HepG2 (cell line): ENCODE data around the gene CACNA1D. TPM values are rescaled to one million over a fixed set of nuclear protein-coding genes. Genes with fewer than 3 reads are reported as not detected.

ENCODE experiments used
- ETV5 ChIP-seq: IDR thresholded peaks from 2 replicates; pipeline ENCODE4 v1.6.1; 2018; ENCODE audit warnings: missing biosample characterization, missing genetic modification reagents, inconsistent platforms, borderline replicate concordance
- ISL2 ChIP-seq: sonication (generic); formaldehyde crosslinking; IDR thresholded peaks from 2 replicates; pipeline ENCODE4 v1.5.0; 2020; ENCODE audit warnings: missing genetic modification reagents
- KLF16 ChIP-seq, 2 experiments: sonication (generic) in 1 of 2; formaldehyde crosslinking in 1 of 2; IDR thresholded peaks; 2 replicates each; pipeline versions ENCODE4 v1.6.1 to v1.8.0; 2016 to 2023; ENCODE audit warnings: missing genetic modification reagents in 2 of 2, missing compliant biosample characterization in 1 of 2
- RFXAP ChIP-seq: sonication (generic); formaldehyde crosslinking; IDR thresholded peaks from 2 replicates; pipeline ENCODE4 v1.4.0; 2020; ENCODE audit warnings: missing genetic modification reagents, borderline replicate concordance
- RNF2 ChIP-seq: fragments of 450-650 bp; conservative IDR thresholded peaks from 2 replicates; pipeline ENCODE4 v1.6.1; 2016; ENCODE audit warnings: low read depth
- RORA ChIP-seq: sonication (generic); formaldehyde crosslinking; IDR thresholded peaks from 2 replicates; pipeline ENCODE4 v1.5.0; 2020; ENCODE audit warnings: mild to moderate bottlenecking, missing genetic modification reagents, moderate library complexity
- TEAD2 ChIP-seq: sonication (generic); formaldehyde crosslinking; IDR thresholded peaks from 2 replicates; pipeline ENCODE4 v1.9.0; 2021; ENCODE audit warnings: missing genetic modification reagents
- ZC3H13 ChIP-seq: sonication (generic); formaldehyde crosslinking; IDR thresholded peaks from 2 replicates; pipeline ENCODE4 v1.8.1; 2023; ENCODE audit warnings: mild to moderate bottlenecking, missing genetic modification reagents, moderate library complexity
- ZNF329 ChIP-seq: sonication (generic); formaldehyde crosslinking; IDR thresholded peaks from 2 replicates; pipeline ENCODE4 v1.9.0; 2021; ENCODE audit warnings: low read depth, mild to moderate bottlenecking, missing genetic modification reagents
- ZNF589 ChIP-seq: sonication (generic); formaldehyde crosslinking; conservative IDR thresholded peaks from 2 replicates; pipeline ENCODE4 v1.8.0; 2022; ENCODE audit warnings: mild to moderate bottlenecking, moderate library complexity, missing genetic modification reagents
- ZNF609 ChIP-seq: sonication (generic); formaldehyde crosslinking; IDR thresholded peaks from 2 replicates; pipeline ENCODE4 v1.4.0; 2020; ENCODE audit warnings: mild to moderate bottlenecking, missing genetic modification reagents, borderline replicate concordance
- ZNF703 ChIP-seq: sonication (generic); formaldehyde crosslinking; IDR thresholded peaks from 2 replicates; pipeline ENCODE4 v1.5.1; 2020; ENCODE audit warnings: missing genetic modification reagents, mild to moderate bottlenecking, moderate library complexity, borderline replicate concordance
- ZNF710 ChIP-seq: sonication (generic); formaldehyde crosslinking; IDR thresholded peaks from 2 replicates; pipeline ENCODE4 v1.5.0; 2020; ENCODE audit warnings: mild to moderate bottlenecking, missing genetic modification reagents, borderline replicate concordance
- polyA plus RNA-seq, 8 experiments: library from polyadenylated mRNA; depleted of rRNA in 3 of 8; stranded (reverse) in 7 of 8; unstranded in 1 of 8; fragments of >200 nt; fragmentation: Illumina TruSeq in 4 of 8; extraction: Trizol in 4 of 8; gene quantifications; 2 replicates each; pipeline versions ENCODE4 v1.2.1 to v1.2.3, GENCODE V29; 2011 to 2016; ENCODE audit warnings: low read depth in 4 of 8, missing spikeins in 1 of 8, mixed read lengths in 1 of 8; ENCODE audit not compliant: insufficient read depth in 1 of 8
- total RNA-seq, 5 experiments: library from RNA; depleted of rRNA; stranded (reverse); fragments of >200 nt; fragmentation: Illumina TruSeq; extraction: Trizol; gene quantifications; 2 replicates each; pipeline ENCODE4 v1.2.3, GENCODE V29; 2016; ENCODE audit warnings: low read depth in 1 of 5
- TF ChIP-seq, protein P1 (sequence below): sonication (generic); formaldehyde crosslinking; IDR thresholded peaks from 2 replicates; pipeline ENCODE4 v1.4.0; 2020; ENCODE audit warnings: missing genetic modification reagents, borderline replicate concordance
- TF ChIP-seq, protein P2 (sequence below): sonication (generic); formaldehyde crosslinking; IDR thresholded peaks from 2 replicates; pipeline ENCODE4 v1.4.0; 2020; ENCODE audit warnings: missing genetic modification reagents
- TF ChIP-seq, protein P3 (sequence below): sonication (generic); formaldehyde crosslinking; IDR thresholded peaks from 2 replicates; pipeline ENCODE4 v1.8.1; 2022; ENCODE audit warnings: mild to moderate bottlenecking, missing genetic modification reagents

CACNA1D gene
- total and polyA plus RNA-seq, 2 of the 13 experiments (the other 11 are each of a cell fraction or from before 2014, with no cell fraction given), result 0.26 to 0.38 TPM

DNA sequence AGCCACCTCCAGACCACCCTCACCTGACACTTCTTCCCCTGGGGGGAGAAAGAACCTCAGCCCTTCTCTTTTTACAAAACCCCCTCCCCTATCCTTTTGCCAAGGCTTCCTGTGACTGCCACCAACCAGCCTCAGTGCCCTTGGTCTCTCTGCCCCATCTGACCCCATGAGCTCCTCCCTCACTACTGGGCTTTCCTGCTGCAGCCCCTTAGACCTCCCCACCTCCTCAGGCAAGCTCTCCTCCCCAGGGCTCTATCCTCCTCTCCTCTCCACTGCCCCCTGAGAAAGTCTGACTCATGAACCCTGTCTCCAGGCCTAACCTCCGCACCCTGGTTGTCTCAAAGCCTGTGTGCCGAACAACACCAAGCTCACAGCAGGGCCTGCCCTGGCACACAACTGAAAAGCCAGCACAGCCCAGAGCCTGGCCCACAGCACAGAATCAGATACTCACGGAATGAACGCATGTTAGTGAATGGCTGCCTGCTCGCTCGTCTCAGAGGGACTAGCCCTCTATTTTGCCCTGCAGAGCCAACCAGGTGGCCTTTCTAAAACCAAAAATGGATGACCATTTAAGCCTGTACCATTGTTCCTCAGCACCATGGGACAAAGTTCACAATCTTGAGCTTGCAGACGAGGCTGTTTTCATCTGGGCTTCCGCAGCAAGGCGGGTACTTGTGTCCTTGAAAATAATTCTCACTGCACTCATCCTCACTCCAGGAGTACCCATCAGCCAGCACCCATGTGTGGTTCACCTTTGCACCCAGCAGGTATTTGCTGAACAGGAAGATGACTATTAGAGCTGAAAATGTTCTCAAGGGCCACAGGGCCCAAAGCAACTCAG is 350.1 kb downstream of the CACNA1D start (continued):
- TF ChIP-seq ZNF609 (CRISPR knock-in tag), result 0 out of 2 replicates have a peak, but pooled peaks have one; percentile 65
- no peak for TF ChIP-seq ZNF589 (CRISPR knock-in tag)
- TF ChIP-seq, protein P1, sequence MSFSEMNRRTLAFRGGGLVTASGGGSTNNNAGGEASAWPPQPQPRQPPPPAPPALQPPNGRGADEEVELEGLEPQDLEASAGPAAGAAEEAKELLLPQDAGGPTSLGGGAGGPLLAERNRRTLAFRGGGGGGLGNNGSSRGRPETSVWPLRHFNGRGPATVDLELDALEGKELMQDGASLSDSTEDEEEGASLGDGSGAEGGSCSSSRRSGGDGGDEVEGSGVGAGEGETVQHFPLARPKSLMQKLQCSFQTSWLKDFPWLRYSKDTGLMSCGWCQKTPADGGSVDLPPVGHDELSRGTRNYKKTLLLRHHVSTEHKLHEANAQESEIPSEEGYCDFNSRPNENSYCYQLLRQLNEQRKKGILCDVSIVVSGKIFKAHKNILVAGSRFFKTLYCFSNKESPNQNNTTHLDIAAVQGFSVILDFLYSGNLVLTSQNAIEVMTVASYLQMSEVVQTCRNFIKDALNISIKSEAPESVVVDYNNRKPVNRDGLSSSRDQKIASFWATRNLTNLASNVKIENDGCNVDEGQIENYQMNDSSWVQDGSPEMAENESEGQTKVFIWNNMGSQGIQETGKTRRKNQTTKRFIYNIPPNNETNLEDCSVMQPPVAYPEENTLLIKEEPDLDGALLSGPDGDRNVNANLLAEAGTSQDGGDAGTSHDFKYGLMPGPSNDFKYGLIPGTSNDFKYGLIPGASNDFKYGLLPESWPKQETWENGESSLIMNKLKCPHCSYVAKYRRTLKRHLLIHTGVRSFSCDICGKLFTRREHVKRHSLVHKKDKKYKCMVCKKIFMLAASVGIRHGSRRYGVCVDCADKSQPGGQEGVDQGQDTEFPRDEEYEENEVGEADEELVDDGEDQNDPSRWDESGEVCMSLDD, result no peak; the same call in 1 of the 2 replicates
- no peak for TF ChIP-seq ZNF329
- TF ChIP-seq RFXAP, result 0 out of 2 replicates have a peak, but pooled peaks have one; percentile 65
- 0 out of 2 replicates have a peak, but pooled peaks have one; percentile 32 for TF ChIP-seq TEAD2
- TF ChIP-seq RNF2, result no peak
- peak; percentile 78 for TF ChIP-seq ZNF710
- TF ChIP-seq ZNF703 (CRISPR knock-in tag), result no peak
- TF ChIP-seq, protein P2, sequence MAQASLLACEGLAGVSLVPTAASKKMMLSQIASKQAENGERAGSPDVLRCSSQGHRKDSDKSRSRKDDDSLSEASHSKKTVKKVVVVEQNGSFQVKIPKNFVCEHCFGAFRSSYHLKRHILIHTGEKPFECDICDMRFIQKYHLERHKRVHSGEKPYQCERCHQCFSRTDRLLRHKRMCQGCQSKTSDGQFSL, result no peak
- TF ChIP-seq RORA (CRISPR knock-in tag), result no peak
- TF ChIP-seq ETV5 (CRISPR knock-in tag), result peak; percentile 80
- TF ChIP-seq, protein P3, sequence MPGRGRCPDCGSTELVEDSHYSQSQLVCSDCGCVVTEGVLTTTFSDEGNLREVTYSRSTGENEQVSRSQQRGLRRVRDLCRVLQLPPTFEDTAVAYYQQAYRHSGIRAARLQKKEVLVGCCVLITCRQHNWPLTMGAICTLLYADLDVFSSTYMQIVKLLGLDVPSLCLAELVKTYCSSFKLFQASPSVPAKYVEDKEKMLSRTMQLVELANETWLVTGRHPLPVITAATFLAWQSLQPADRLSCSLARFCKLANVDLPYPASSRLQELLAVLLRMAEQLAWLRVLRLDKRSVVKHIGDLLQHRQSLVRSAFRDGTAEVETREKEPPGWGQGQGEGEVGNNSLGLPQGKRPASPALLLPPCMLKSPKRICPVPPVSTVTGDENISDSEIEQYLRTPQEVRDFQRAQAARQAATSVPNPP (CRISPR knock-in tag), result 0 out of 2 replicates have a peak, but pooled peaks have one; percentile 66
- peak; percentile 71; the same call in 1 of the 2 replicates for TF ChIP-seq ZC3H13 (CRISPR knock-in tag)
- TF ChIP-seq KLF16 (CRISPR knock-in tag; IDR thresholded peaks at IDR 0.05), result peak in 1 of 2 experiments; percentile 56; a peak in 1 of 4 replicates
- TF ChIP-seq ISL2, result peak; percentile 59; the same call in 1 of the 2 replicates
